B cell (primary cell): ENCODE results near the gene FHIP1A. TPM values are rescaled to one million over a fixed set of nuclear protein-coding genes. Genes with fewer than 3 reads are reported as not detected.

Experiments used
- ATAC-seq: fragments of 200-7000 bp; cut with Tn5 transposase; one replicate; pipeline ENCODE4 v1.10.0; 2021; ENCODE audit warnings: low read depth, mild to moderate bottlenecking, moderate number of reproducible peaks, moderate library complexity
- CTCF ChIA-PET: fragments of 350-600 bp; sonication (Branson Sonifier 250); formaldehyde crosslinking; loops from one replicate; lab custom pipeline; 2021; ENCODE audit warnings: antibody characterized with exemption, inconsistent platforms; lab: Charles Lee
- POLR2A ChIA-PET: fragments of 350-600 bp; sonication (Branson Sonifier 250); formaldehyde crosslinking; loops from one replicate; lab custom pipeline; 2021; ENCODE audit warnings: antibody characterized with exemption; lab: Charles Lee
- DNase-seq: peaks from one replicate; pipeline ENCODE4 v3.0.0; 2013
- H2AFZ ChIP-seq: 2 replicates; pipeline ENCODE4 v1.6.1; 2012; ENCODE audit warnings: mild to moderate bottlenecking, low read depth, low read length; ENCODE audit not compliant: insufficient read depth, poor library complexity, severe bottlenecking
- H3K27ac ChIP-seq, 2 donors: 1 replicate in 1 of 2; 2 replicates in 1 of 2; pipeline ENCODE4 v1.5.1; 2012 to 2013; ENCODE audit warnings: low read length in 2 of 2, mild to moderate bottlenecking in 2 of 2, moderate library complexity in 1 of 2
- H3K27me3 ChIP-seq, 4 experiments: fragments of 200-600 bp in 1 of 4; sonication (generic) in 1 of 4; replicated peaks in 1 of 4; 1 replicate in 2 of 4; 2 replicates in 2 of 4; pipeline versions ENCODE4 v1.6.1 to v1.7.0; 2013 to 2016; ENCODE audit warnings: low read length in 3 of 4, mild to moderate bottlenecking in 2 of 4, mixed read lengths in 1 of 4, moderate library complexity in 1 of 4; ENCODE audit not compliant: insufficient read depth in 4 of 4, control insufficient read depth in 3 of 4; ENCODE audit errors: control extremely low read depth in 1 of 4
- H3K36me3 ChIP-seq, 2 experiments: replicated peaks in 1 of 2; 1 replicate in 1 of 2; 2 replicates in 1 of 2; pipeline versions ENCODE4 v1.6.1 to v1.7.1; 2013; ENCODE audit warnings: low read length in 1 of 2; ENCODE audit not compliant: insufficient read depth in 2 of 2, control insufficient read depth in 1 of 2; ENCODE audit errors: control extremely low read depth in 1 of 2, extremely low read depth in 1 of 2
- H3K4me1 ChIP-seq, 2 donors: fragments of 200-600 bp in 1 of 2; sonication (generic) in 1 of 2; 1 replicate in 1 of 2; 2 replicates in 1 of 2; pipeline versions ENCODE4 v1.5.1 to v1.6.1; 2013 to 2017; ENCODE audit warnings: low read length in 2 of 2; ENCODE audit not compliant: control insufficient read depth in 2 of 2, insufficient read depth in 2 of 2
- H3K4me2 ChIP-seq: replicated peaks from 2 replicates; pipeline ENCODE3; 2012; ENCODE audit warnings: mild to moderate bottlenecking, low read depth, low read length; ENCODE audit not compliant: poor library complexity, severe bottlenecking
- H3K4me3 ChIP-seq, 5 experiments: fragments of 200-600 bp in 1 of 5; sonication (generic) in 1 of 5; 1 replicate in 3 of 5; 2 replicates in 2 of 5; pipeline versions ENCODE4 v1.5.1 to v1.7.0; 2011 to 2016; ENCODE audit warnings: low read length in 4 of 5, mild to moderate bottlenecking in 4 of 5, low read depth in 2 of 5, control low read depth in 1 of 5, moderate library complexity in 1 of 5; ENCODE audit not compliant: insufficient read depth in 1 of 5; ENCODE audit errors: control extremely low read depth in 1 of 5, extremely low read depth in 1 of 5
- H3K79me2 ChIP-seq: fragments of 200-600 bp; sonication (generic); one replicate; pipeline ENCODE4 v1.6.0; 2016; ENCODE audit warnings: low read length; ENCODE audit not compliant: control insufficient read depth, insufficient read depth
- H3K9ac ChIP-seq: fragments of 200-600 bp; sonication (generic); 2 replicates; pipeline ENCODE4 v1.6.1; 2017; ENCODE audit warnings: mild to moderate bottlenecking, low read length, moderate library complexity
- H3K9me3 ChIP-seq, 3 donors: one replicate each; pipeline versions ENCODE4 v1.6.1 to v1.7.1; 2013; ENCODE audit warnings: low read length in 2 of 3; ENCODE audit not compliant: control insufficient read depth in 2 of 3, insufficient read depth in 1 of 3; ENCODE audit errors: control extremely low read depth in 1 of 3
- H4K20me1 ChIP-seq: 2 replicates; pipeline ENCODE4 v1.6.0; 2012; ENCODE audit warnings: mild to moderate bottlenecking, low read length; ENCODE audit not compliant: insufficient read depth, control insufficient read depth, poor library complexity, severe bottlenecking
- H3K27ac Mint-ChIP-seq: one replicate; pipeline ENCODE4 v1.8.0; 2021; ENCODE audit warnings: mixed read lengths
- H3K27me3 Mint-ChIP-seq: one replicate; pipeline ENCODE4 v1.8.0; 2021; ENCODE audit warnings: mixed read lengths
- H3K4me1 Mint-ChIP-seq: one replicate; pipeline ENCODE4 v1.8.0; 2021; ENCODE audit warnings: mixed read lengths
- H3K4me3 Mint-ChIP-seq: one replicate; pipeline ENCODE4 v1.8.0; 2021; ENCODE audit warnings: mixed read lengths
- H3K9me3 Mint-ChIP-seq: one replicate; pipeline ENCODE4 v1.8.0; 2022; ENCODE audit warnings: mixed read lengths; ENCODE audit not compliant: insufficient read depth
- CTCF ChIP-seq: fragments of 200-600 bp; IDR thresholded peaks from one replicate; pipeline ENCODE4 v1.8.0; 2022; ENCODE audit warnings: antibody characterized with exemption, mild to moderate bottlenecking
- EZH2 ChIP-seq: IDR thresholded peaks from 2 replicates; pipeline ENCODE4 v1.6.1; 2012; ENCODE audit warnings: borderline replicate concordance, low read depth, mild to moderate bottlenecking, moderate library complexity, low read length; ENCODE audit not compliant: insufficient read depth, poor library complexity, severe bottlenecking
- WGBS: methylation state at CpG from one replicate; pipeline ENCODE4 v1.1.5; 2013; ENCODE audit warnings: missing lambda C conversion rate; ENCODE audit not compliant: insufficient coverage; 5-methylcytosine and 5-hydroxymethylcytosine counted together
- intact Hi-C: fragments of 100-400 bp; cut with micrococcal nuclease; formaldehyde crosslinking; loops from one replicate; pipeline ENCODE4 v1.10.0; 2022
- polyA plus RNA-seq: library from polyadenylated mRNA; depleted of rRNA; stranded (reverse); fragments of >200 nt; gene quantifications from 2 replicates; pipeline ENCODE4 v1.2.3, GENCODE V29; 2012
- total RNA-seq, 2 donors: library from RNA; stranded (reverse); fragments of 120-200 nt in 1 of 2; gene quantifications; 1 replicate in 1 of 2; 2 replicates in 1 of 2; pipeline versions ENCODE4 v1.2.3 to v1.2.4, GENCODE V29; 2013 to 2022

The FHIP1A gene
- total and polyA plus RNA-seq, 2 donors (not counting 1 experiment from before 2014, with no cell fraction given) = 0.03 to 0.76 TPM

- DNase-seq (no peak), ATAC-seq (no peak)
- ChIA-PET POLR2A (no interaction called here), CTCF (no interaction called here)
- Mint-ChIP-seq H3K27me3 (peaks cover 10% of the 10 kb centered on the region), H3K4me1 (no peaks in the 10 kb centered on the region), H3K27ac (no peak overlapping the region), H3K9me3 (no peaks in the 10 kb centered on the region), H3K4me3 (no peak overlapping the region)
- intact Hi-C loops = no loop called here
- no peak overlapping the region for H3K4me3 ChIP-seq
- no peaks in the 10 kb centered on the region for H3K79me2 ChIP-seq
- TF ChIP-seq EZH2 = no peak
- TF ChIP-seq CTCF = no peak
- H3K9me3 ChIP-seq = no peaks in the 10 kb centered on the region
- no peak overlapping the region for H3K4me2 ChIP-seq
- H3K27ac ChIP-seq = no peak overlapping the region
- no peak overlapping the region for H3K9ac ChIP-seq
- no peaks in the 10 kb centered on the region for H4K20me1 ChIP-seq
- no peak overlapping the region for H2AFZ ChIP-seq
- H3K36me3 ChIP-seq = no peaks in the 10 kb centered on the region
- no peaks in the 10 kb centered on the region for H3K4me1 ChIP-seq
- peaks cover 0 to 2% (median 0%) of the 10 kb centered on the region in 4 experiments for H3K27me3 ChIP-seq
These were observed 25.3 kb downstream of the FHIP1A start for GRCh38 chr4:151434183-151434860.

- Histone ChIP-seq H3K27me3 (no peaks in the 10 kb centered on the region), H2AFZ (no peak overlapping the region), H3K79me2 (no peaks in the 10 kb centered on the region), H3K9me3 (no peaks in the 10 kb centered on the region), H3K4me3 (no peak overlapping the region), H3K4me2 (no peak overlapping the region), H3K36me3 (no peaks in the 10 kb centered on the region), H3K27ac (no peak overlapping the region), H4K20me1 (no peaks in the 10 kb centered on the region), H3K4me1 (no peaks in the 10 kb centered on the region), H3K9ac (no peak overlapping the region)
- POLR2A ChIA-PET = no interaction called here
- Mint-ChIP-seq H3K27ac (no peak overlapping the region), H3K4me3 (no peak overlapping the region), H3K4me1 (no peaks in the 10 kb centered on the region), H3K27me3 (peaks cover 10% of the 10 kb centered on the region), H3K9me3 (no peaks in the 10 kb centered on the region)
- no peak for ATAC-seq
- DNase-seq = no peak
- 89% methylated on average over 3 of the region's 4 CpGs for WGBS
- intact Hi-C loops = no loop called here
- no peak for TF ChIP-seq CTCF
- TF ChIP-seq EZH2 = no peak
- CTCF ChIA-PET = no interaction called here
These were observed 27.1 kb downstream of the FHIP1A start for GRCh38 chr4:151436093-151436518.
